GDM1 (cell line): ENCODE results near the gene METTL25B.
A peak's percentile ranks its signal among the peaks of the same experiment; 100 is the strongest.

ENCODE experiments used
- DNase-seq: peaks from one replicate; lab custom pipeline; 2025; lab: John Stamatoyannopoulos, UW

METTL25B gene

DNA sequence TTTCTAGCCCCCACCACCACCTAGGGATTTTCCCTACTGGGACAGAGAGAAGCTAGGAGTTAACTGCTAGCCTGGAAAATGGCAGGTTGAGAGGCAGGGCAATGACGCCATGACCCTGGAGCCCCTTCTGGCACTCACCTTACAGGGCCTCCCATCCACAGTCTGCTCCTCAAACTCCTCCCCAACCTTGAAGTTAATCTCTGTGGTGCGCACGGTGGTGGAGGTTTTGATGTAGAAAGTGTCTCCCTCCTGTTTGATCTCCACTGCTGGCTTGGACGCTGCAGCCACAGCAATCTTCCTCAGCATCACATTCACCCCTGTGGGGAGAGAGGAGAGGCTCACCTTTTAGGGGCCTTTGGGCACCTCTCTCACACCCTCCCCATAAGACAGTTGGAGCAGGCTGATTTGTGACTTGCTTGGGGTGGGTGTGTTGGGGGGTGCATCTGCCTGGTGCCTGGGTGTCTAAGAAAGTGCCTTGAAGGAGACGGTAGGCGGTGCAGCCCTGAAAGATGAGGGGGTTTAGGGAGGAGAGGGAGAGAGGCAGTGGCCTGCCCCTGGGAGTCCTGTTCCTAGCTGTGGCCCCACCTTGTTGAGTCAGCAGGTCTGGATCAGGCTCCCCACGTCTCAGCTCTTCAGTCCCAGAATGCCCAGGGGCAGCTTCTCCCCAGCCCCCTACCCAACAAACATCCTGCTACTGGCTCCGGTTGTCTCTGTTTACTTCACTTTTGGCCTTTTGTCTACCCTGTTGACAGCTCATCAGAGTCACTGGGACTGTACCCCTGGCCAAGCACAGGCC, 27.3 kb upstream of the METTL25B start:
- DNase-seq = no peak

GRCh38 chr1:156703336-156703735, 24.9 kb upstream of the METTL25B start:
- no peak for DNase-seq

- DNase-seq = no peak
These were observed 24.5 kb upstream of the METTL25B start for GRCh38 chr1:156703741-156704140.

DNA sequence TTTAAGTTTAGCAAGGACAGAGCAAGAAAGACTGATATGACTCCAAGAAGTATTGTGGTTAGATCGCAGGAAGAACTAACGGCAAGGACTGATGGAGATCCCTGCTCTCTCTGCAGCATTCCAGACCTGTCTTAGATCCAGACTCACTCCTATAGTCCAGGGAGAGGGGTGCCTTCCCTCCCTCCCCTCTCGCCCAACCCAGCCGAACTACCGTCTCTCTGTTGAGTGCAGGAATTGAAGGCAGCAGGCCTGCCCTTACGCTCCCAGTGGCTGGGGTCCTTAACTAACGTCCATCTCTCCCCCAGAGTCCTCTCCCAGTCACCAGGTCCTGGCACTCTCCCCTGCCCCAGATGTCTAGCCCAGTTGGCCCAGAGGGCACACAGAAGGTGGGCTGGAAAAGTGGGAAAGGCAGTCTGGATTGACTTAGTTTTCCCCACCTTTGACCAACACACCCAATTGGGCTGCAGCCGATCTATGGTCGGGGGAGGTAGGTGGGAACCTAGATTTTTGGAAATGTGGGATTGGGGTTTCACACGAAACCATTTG, 24.0 kb upstream of the METTL25B start:
- no peak for DNase-seq

GRCh38 chr1:156704930-156705320, 23.3 kb upstream of the METTL25B start:
- DNase-seq = no peak

DNA sequence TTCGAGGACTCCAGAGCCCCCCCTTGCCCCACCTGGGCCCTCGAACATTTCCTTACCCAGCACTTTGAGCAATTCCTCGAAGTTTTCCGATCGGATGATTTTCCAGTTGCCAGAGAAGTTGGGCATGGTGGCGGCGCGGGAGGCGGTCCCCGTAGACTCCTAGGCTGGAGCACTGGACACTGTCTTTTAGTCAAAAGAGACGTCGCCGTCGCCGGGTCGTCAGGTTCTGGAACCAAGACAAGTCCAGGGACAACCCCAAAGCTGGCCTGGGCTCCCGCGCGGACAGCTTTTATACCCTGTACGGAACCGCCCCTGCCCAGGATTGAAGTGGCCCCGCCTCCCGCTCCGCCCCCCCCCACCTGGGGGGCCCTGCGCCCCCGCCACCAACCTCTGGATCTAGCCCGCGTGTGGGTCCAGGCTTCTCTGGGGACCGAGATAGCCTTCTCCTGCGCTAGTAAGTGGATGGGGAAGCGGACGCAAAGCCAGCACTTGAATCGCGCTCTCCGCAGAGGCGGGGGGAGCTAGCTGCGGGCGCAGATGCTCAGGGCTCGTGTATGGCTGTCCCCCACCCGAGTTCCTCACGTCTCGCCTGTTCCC, 22.9 kb upstream of the METTL25B start, which contains the start of gene CRABP2:
Gene CRABP2, minus strand, starts transcription at position 263 of the 597 bp plus-strand sequence. Its CDS starts 137 bp downstream, at position 126.
- no peak for DNase-seq

DNA sequence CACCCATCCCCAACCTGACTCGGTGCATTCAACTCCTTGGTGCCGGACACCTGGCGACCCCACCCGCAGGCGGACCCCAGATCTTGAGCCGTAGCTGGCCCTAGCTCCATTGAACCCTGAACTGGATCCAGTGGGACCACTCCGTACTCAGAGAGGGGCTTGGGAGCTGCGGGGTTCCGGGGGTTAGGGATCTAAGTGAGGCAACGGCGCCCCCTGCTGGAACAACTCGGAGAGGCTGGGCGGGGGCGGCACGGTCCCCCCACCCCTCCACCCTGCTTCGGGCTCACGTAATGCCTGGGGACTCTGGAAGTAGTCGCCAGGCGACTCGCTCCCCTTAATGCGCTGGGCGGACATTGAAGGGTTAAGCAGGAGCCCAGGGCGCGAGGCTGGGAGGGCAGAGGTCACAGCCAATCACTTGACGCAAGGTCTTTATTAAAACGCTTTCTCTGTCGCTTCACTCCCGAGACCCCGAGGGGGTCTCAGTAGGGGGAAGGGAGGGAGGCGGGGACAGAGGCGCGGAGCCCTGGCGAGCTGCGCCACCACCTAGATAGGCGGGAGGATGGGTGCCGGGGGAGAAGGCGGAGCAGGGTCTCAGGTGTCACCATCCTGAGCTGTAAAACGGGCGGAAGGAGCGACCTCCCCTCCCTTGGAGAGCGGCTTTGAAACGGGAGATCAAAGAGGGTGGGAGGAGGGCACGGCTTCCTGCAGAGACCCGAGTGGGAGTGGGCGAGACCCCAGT, 22.2 kb upstream of the METTL25B start:
- no peak for DNase-seq

DNA sequence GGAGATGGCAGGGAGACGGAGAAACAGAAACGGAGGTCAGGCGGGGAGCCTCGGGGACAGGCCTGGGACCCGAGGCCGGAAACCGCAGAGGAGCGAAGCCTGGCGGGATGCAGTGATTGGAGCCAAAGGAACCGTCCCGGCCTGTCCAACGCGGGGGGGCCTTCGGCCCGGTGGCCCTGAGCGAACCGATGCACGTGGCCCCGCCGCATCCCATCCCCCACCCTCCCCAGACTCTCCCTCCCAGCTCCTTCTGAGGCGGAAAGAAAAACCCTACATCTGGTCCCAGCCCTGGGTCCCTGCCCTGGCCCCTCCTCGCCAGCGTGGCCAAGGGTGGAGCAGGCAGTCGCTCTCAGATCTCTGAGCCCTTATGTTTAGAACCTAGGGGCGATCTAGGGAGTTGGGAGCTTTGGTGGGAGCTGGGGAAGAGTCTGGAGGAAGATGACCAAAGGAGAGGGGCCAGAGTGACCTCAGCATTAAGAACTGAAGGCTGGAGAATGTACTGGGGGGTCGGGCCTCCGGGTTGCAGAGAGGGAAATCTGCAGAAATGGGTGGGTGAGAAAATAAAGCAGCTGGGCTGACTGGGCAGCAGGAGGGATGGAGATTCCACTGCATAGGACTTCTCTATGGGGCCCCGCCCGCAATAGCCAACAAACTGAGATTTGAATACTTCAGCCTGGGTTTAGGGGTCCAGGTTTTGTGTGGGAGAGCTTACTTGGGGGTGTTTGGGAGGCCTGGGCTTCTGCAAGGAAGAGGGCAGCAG, 21.4 kb upstream of the METTL25B start:
- no peak for DNase-seq

DNA sequence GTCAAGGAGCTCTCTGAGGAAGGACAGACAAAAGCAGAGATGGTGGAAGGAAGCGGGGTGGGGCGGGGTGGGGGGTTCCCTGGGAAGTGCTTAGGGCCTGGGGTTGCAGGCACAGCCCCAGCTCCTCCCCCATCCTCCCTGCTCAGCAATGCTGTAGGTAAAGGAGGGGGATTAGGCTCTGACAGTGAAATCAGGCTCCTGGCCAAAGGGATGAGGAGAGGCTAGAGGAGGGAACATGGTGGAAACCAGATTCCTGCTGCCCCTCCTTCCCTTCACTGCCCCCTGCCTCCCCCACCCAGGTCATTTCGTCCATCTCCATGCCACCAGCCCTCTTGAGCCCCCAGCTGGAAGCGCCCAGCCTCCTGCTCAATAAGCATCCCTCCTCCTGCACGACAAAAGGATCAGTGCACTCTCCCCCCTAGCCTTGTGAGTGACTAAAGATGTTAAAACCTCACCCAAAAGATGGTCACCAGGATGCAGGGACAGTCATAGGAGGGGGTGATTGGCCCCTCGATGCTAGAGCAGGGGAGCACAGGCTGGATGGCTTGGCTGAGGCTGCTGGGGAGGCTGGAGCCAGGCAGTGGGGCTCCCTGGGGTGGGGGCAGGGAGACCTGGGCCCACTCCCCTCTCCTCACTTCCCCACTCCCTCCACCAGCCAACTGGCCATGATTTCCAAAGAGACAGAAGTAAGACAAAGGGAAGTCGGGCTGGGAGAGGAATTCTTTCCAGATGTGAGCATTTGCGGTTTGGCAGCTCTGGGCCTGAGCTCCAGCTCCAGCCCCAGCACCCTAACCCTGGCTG, 20.7 kb upstream of the METTL25B start:
- DNase-seq = no peak

- DNase-seq = no peak
These were observed 20.0 kb upstream of the METTL25B start for GRCh38 chr1:156708218-156708661.

DNA sequence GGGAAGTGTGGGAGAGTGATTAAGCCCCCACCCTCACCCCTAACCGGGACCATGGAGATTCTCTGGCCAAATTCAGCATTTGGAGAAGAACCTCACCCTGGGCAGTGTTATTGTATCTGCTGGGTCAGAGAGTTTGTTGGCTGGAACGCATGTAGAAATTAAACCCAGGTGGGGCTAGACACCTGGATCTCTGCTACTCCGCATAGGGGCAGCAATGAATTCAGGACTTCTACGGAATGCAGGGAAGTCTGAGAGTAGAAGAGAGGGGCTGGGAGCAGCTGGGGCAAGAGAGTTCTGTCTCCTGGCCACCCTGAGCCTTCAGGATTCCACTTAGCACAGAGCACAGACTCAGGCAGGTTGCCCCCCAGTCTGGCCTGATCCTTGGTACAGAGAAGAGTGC, 19.2 kb upstream of the METTL25B start:
- DNase-seq = no peak

GRCh38 chr1:156709757-156710489, 18.3 kb upstream of the METTL25B start:
- DNase-seq = no peak

DNA sequence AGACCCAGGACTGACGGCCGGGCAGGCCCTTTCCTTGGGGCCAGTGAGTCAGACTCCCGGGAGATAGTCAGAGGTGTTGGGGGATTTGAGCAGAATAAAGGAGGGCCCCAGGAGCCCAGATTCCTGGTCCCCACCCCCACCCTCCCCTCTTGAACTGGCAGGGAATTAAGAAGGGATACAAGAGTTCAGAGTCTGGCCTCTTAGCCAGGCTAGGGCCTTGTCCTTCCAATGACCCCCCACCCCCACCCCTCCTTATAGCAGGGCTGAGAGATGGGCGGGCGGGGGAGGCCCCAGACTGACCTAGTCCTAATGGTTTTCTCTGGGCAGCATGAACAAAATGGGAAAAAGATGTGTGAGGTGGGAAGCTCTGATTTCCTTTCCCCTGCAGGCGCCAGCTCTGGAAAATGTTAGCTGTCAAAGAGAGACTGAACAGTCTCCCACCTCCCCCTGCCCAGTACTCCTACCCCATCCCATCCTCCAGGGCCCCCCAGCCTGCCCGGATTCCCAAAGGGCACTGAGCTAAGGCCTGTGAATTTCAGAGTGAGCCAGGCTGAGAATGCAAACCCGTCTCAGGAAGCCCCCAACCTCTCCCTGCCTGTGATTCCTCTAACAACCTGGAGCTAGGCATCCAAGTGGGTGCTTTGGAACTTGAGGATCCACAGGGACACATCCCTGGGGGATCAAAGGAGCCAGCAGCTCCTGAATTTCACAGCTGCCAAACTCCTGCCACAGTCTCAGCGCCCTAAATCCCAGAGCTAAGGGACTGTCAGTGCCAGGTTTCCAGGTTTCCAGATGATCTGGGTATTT, 17.1 kb upstream of the METTL25B start:
- DNase-seq = no peak

GRCh38 chr1:156712626-156713025, 15.6 kb upstream of the METTL25B start:
- DNase-seq = no peak

- no peak for DNase-seq
These were observed 13.4 kb upstream of the METTL25B start for GRCh38 chr1:156714830-156715229.

GRCh38 chr1:156717351-156717750, 10.9 kb upstream of the METTL25B start:
- no peak for DNase-seq

DNA sequence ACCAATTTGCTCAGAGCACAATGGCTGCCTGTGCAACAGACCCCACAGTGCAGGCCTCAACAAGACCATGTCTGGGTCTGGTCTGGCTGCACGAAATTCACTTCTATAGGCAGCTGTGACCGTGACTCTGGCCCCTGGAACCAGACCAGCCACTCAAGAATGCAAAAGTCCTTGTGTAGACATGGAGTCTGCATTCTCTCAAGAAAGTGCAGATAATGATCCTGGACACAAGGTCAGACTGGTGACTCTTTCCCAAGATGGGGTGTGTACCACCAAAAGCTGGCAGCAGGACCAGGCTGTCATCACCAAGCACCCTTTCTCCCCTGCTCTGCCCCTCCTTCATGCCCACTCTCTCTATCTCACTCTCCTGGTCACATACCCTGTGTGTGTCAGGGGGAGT, 7.1 kb upstream of the METTL25B start:
- DNase-seq = no peak

DNA sequence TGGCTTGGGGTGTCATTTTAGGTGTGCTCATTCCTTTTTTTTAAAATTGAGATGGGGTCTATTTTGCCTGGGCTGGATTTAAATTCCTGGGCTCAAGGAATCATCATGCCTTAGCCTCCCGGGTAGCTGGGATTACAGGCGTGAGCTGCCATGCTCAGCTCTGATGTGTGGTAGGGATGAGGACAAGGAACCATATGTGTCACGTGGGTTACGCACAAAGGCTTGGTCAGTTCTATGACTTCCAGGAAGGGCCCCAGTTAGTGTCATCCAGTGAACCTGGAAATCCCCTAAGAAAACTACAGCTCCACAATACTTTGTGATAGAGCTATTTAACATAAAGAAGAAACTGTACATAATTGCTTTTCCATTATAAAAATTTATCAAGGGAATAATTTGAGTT, 6.7 kb upstream of the METTL25B start:
- DNase-seq = no peak

DNA sequence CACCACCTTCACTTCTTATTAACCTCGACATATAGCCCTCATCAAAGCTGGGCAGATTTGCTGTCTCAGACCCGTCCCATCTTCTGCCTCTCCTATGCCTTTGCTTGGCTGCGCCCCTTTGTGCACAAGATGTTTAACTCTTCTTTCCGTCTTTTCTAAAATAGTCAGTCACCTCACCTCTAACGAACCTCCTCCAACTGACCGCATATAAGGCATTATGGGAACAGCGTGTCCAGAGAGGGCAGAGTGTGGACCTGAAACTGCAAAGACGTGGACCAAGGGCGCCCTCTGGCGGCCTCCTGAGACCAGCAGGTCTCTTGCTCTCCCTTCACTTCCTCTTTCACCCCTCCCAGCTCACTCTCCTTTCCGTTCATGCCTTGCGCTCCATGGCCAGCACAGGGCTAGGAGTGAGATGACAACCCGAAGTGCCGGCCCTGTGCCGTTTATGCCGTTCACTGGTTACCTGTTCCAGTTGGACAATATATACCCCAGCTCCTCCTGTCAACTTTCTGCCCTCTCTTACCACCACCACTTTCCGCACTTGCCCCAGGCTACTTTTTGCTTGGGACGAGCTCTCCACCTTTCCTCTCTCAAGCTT, 2.5 kb upstream of the METTL25B start:
- peak; percentile 70 for DNase-seq
